ENCODE results near the gene EFEMP2.

EFEMP2 gene

DNA sequence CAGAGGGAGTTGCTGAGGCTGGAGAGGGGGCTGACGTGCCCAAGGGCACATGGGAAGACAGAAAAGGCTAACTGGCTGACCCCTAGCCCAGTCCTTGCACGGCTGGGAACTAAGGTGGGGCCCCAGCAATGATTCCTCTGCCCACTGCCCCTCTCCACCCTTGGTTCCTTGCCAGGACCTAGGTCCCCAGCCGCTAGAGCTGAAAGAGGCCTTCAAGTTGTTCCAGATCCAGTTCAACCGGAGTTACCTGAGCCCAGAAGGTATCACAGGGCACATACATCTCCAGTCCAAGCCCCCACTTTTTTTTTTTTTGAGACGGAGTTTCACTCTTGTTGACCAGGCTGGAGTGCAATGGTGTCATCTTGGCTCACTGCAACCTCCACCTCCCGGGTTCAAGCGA lies 7.4 kb upstream of the EFEMP2 start:
- H3K4me3 ChIP-seq (ENCODE audit: low read depth, low read length): no peak overlapping the region
- ChIA-PET CTCF (interaction anchor here (1.5 to 33.3 kb wide), 4 partner anchors 6 to 99 kb away, joined by 3 to 1090 read pairs (median 190); partner anchors contain the start of genes CCDC85B, FIBP, MUS81 and SART1), POLR2A (interaction anchor here (0.7 kb wide), 1 partner anchor 47 kb away, joined by 3 read pairs; no protein-coding TSS in a partner anchor)
- no peak for TF ChIP-seq CTCF (IDR thresholded peaks at IDR 0.05; ENCODE audit: insufficient read depth, low read length, missing control alignments)
- DNase-seq (ENCODE audit: low read depth, low spot score): no peak

DNA sequence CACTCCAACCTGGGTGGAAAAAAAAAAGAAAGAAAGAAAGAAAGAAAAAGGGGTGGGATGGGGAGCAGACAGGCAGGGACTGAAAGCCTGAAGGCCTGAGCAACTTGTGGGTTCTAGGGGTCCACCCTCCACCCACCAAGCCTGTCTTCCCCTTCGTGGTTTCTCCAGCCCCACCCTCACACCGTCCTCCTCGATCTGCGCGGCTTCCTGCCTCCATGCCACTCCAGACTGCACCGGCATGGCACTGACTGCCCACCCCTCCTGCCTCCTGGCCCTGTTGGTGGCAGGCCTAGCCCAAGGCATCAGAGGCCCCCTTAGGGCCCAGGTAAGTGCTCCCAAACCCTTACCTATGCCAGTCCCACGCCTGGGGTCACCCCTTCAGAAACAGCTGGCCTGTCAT lies 7.0 kb upstream of the EFEMP2 start, which contains the start of gene CTSW:
CTSW (plus strand) TSS at position 221 of the 400 bp plus-strand sequence; CDS start at position 239, 18 bp downstream.
- POLR2A ChIA-PET: interaction anchor here (1.0 kb wide), 1 partner anchor 9 kb away, joined by 3 read pairs; the partner anchor contains the start of gene FIBP
- TF ChIP-seq CTCF (IDR thresholded peaks at IDR 0.05; ENCODE audit: insufficient read depth, low read length, missing control alignments): no peak
- H3K4me3 ChIP-seq (ENCODE audit: low read depth, low read length): no peak within 1 kb of the TSS
- CTCF ChIA-PET: interaction anchor here (1.5 to 33.3 kb wide), 4 partner anchors 7 to 100 kb away, joined by 3 to 1090 read pairs (median 190); partner anchors contain the start of genes CCDC85B, FIBP, MUS81 and SART1
- DNase-seq (ENCODE audit: low read depth, low spot score): no peak

DNA sequence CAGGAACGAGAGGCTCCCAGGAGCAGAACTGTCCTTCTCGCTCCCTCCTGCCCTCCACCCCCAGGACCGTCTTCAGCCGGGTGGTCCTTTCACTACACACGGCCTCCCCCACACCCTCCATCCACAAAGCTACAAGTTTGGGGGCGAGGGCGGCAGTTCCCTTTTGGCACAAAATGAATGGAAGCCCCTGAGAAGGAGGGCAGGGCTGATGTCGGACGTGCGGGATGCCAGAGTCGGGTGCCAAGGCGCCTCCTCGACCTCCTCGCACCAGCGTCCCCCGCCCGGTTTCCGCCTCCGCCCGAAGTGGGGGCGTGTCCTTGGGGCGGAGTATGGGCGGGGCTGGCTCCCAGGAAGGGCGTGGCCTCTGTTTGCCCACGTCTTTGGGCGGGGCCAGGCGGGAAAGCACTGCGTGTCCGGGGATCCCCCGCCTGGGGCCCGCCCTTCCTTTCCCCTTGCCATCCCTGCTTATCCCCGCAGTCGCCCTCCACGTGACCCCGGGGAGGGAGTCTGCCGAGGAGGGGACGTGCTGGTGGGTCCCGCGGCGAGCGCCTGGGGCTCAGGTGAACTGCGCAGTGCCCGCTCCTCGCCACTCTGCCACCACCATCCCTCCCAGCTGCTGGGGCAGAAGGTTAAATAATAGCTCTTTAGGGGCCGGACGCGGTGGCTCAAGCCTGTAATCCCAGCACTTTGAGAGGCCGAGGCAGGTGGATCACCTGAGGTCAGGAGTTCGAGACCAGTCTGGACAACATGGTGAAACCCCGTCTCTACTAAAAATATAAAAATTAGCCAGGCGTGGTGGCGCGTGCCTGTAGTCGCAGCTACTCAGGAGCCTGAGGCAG lies 937 bp upstream of the EFEMP2 start:
- POLR2A ChIA-PET: interaction anchor here (1.0 to 2.1 kb wide), 8 partner anchors 9 to 129 kb away, joined by 3 to 12 read pairs (median 4); partner anchors contain the start of genes BANF1, CFL1, FIBP and MUS81
- H3K4me3 ChIP-seq (ENCODE audit: low read depth, low read length): peak overlapping the region; percentile 80

DNA sequence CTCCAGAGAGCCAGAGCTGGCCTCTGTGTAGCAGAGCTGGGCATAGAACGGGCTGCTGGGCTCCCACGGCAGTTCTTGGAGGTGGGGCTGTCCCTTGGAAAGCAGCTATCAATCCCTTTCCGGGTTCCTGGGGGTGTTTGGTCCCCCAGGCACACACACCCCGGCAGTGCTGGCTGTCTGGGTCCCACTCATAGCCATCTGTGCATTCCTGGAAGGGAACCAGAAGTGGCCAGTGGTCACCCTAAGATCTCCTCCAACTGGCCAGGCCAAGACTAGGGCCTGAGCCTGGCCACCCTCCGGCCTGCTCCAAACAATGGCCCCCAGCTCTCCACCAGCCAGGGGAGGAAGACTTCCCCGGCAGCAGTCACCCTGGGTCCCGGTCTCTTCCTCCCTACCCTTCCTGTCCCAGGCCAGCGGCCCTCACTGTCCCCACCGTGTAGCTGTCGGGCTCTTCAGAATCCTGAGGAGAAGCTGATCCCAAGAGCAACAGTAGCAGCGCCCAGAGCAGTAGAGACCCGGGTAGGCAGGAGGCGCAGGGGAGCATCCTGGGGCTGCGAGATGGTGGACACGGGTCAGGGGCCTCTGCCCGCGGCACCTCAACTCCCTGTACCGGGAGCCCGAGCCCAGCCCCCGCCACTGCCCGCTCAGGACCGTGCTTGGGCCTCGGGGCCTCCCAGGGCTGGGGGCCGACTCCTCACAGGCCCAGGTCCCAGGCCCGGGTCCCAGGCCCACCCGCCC lies 620 bp downstream of the EFEMP2 start:
- ChIA-PET POLR2A (interaction anchor here (0.9 to 6.8 kb wide), 15 partner anchors 9 to 131 kb away, joined by 3 to 103 read pairs (median 4); partner anchors contain the start of genes BANF1, CFL1, FIBP and MUS81), CTCF (interaction anchor here (0.9 to 33.3 kb wide), 9 partner anchors 11 to 230 kb away, joined by 3 to 1090 read pairs (median 5); partner anchors contain the start of genes CCDC85B, FIBP, KAT5 and MUS81)
- peak overlapping the region; percentile 80 for H3K4me3 ChIP-seq (ENCODE audit: low read depth, low read length)
- no peak for DNase-seq (ENCODE audit: low read depth, low spot score)
- TF ChIP-seq CTCF (IDR thresholded peaks at IDR 0.05; ENCODE audit: insufficient read depth, low read length, missing control alignments): peak; percentile 40

More for the DNA sequence above, 937 bp upstream of the EFEMP2 start:
- TF ChIP-seq CTCF (IDR thresholded peaks at IDR 0.05; ENCODE audit: insufficient read depth, low read length, missing control alignments): no peak
- CTCF ChIA-PET: interaction anchor here (1.0 to 33.3 kb wide), 7 partner anchors 12 to 195 kb away, joined by 3 to 1090 read pairs (median 5); partner anchors contain the start of genes CCDC85B, FIBP, MUS81 and SART1
- no peak for DNase-seq (ENCODE audit: low read depth, low spot score)

- peak overlapping the region; percentile 80 for H3K4me3 ChIP-seq (ENCODE audit: low read depth, low read length)
- no peak for DNase-seq (ENCODE audit: low read depth, low spot score)
- CTCF ChIA-PET: interaction anchor here (0.8 to 33.3 kb wide), 12 partner anchors 8 to 229 kb away, joined by 3 to 1090 read pairs (median 4); partner anchors contain the start of genes CCDC85B, FIBP, KAT5 and MUS81
Observed at GRCh38 chr11:65870706-65871681, 1.6 kb downstream of the EFEMP2 start.

More at GRCh38 chr11:65870706-65871681, 1.6 kb downstream of the EFEMP2 start:
- no peak for TF ChIP-seq CTCF (IDR thresholded peaks at IDR 0.05; ENCODE audit: insufficient read depth, low read length, missing control alignments)
- POLR2A ChIA-PET: interaction anchor here (0.6 to 6.8 kb wide), 15 partner anchors 8 to 45 kb away, joined by 3 to 103 read pairs (median 4); partner anchors contain the start of genes CCDC85B, CFL1, FIBP and MUS81

All from AG04449 (cell line).